Lower leg skin (tissue), 3 donors: ENCODE measurements around the gene LRRC27.

Experiments used
- CTCF ChIP-seq, 3 donors: fragments of 450-650 bp; IDR thresholded peaks; one replicate each; pipeline ENCODE4 v1.5.1; 2016; ENCODE audit warnings: antibody characterized with exemption in 3 of 3, mild to moderate bottlenecking in 3 of 3, moderate library complexity in 2 of 3
- POLR2A ChIP-seq, 2 donors: fragments of 450-650 bp; IDR thresholded peaks; one replicate each; pipeline ENCODE4 v1.6.1; 2016 to 2017; ENCODE audit warnings: antibody characterized with exemption in 2 of 2, mild to moderate bottlenecking in 1 of 2, moderate library complexity in 1 of 2

GRCh38 chr10:132336064-132336746 is 4.2 kb downstream of the LRRC27 start:
- no peak for TF ChIP-seq POLR2A (IDR thresholded peaks at IDR 0.05)
- no peak for TF ChIP-seq CTCF (IDR thresholded peaks at IDR 0.05)
